H1 (cell line): ENCODE measurements around the gene PRIMPOL. TPM values are rescaled to one million over a fixed set of nuclear protein-coding genes. Genes with fewer than 3 reads are reported as not detected.

ENCODE experiments used
- CTCF ChIA-PET: fragments of 300-600 bp; sonication (Branson Sonifier 250); formaldehyde crosslinking; loops from one replicate; lab custom pipeline; 2021; ENCODE audit not compliant: partially characterized antibody; lab: Charles Lee
- POLR2A ChIA-PET: fragments of 300-600 bp; sonication (Branson Sonifier 250); formaldehyde crosslinking; loops from one replicate; lab custom pipeline; 2021; ENCODE audit warnings: inconsistent platforms; ENCODE audit not compliant: partially characterized antibody; lab: Charles Lee
- DNase-seq, 2 experiments: peaks; one replicate each; pipeline versions ENCODE4 v3.0.0 to v3.0.0-alpha.2; 2010 to 2022; ENCODE audit warnings: low spot score in 2 of 2, low read depth in 1 of 2, mixed read lengths in 1 of 2
- FAIRE-seq: peaks from 2 replicates; lab custom pipeline; 2011; peaks lifted over from hg19 to GRCh38; lab: Jason Lieb, UNC
- H2AFZ ChIP-seq: 2 replicates; pipeline ENCODE4 v1.8.1; 2012; ENCODE audit warnings: low read length, inconsistent platforms
- H2AK5ac ChIP-seq: 2 replicates; pipeline ENCODE4 v1.6.1; 2013; ENCODE audit warnings: low read depth, low read length
- H2BK120ac ChIP-seq: replicated peaks from 2 replicates; pipeline ENCODE3; 2013; ENCODE audit warnings: low read depth, low read length, inconsistent platforms
- H2BK12ac ChIP-seq: 2 replicates; pipeline ENCODE4 v1.6.1; 2013; ENCODE audit warnings: low read depth, low read length
- H2BK15ac ChIP-seq: 2 replicates; pipeline ENCODE4 v1.6.1; 2013; ENCODE audit warnings: low read length
- H2BK20ac ChIP-seq: 2 replicates; pipeline ENCODE4 v1.6.1; 2013; ENCODE audit warnings: low read length
- H2BK5ac ChIP-seq: 2 replicates; pipeline ENCODE4 v1.6.1; 2013; ENCODE audit warnings: low read depth, low read length
- H3K14ac ChIP-seq: 2 replicates; pipeline ENCODE4 v1.6.1; 2013; ENCODE audit warnings: inconsistent platforms; ENCODE audit not compliant: insufficient read length
- H3K18ac ChIP-seq: 2 replicates; pipeline ENCODE4 v1.6.1; 2013; ENCODE audit warnings: low read length; ENCODE audit errors: extremely low read depth
- H3K23ac ChIP-seq: 2 replicates; pipeline ENCODE4 v1.6.1; 2013; ENCODE audit warnings: inconsistent platforms; ENCODE audit not compliant: insufficient read length
- H3K23me2 ChIP-seq: 2 replicates; pipeline ENCODE4 v1.6.1; 2013; ENCODE audit warnings: low read depth, low read length
- H3K27ac ChIP-seq: 2 replicates; pipeline ENCODE4 v1.6.1; 2011; ENCODE audit warnings: low read depth, low read length, inconsistent platforms
- H3K27me3 ChIP-seq, 4 experiments: replicated peaks in 1 of 4; 1 replicate in 1 of 4; 2 replicates in 3 of 4; pipeline versions ENCODE4 v1.6.1 to v1.8.1; 2011 to 2013; ENCODE audit warnings: low read length in 3 of 4, mild to moderate bottlenecking in 3 of 4, inconsistent platforms in 2 of 4, mixed read lengths in 2 of 4, moderate library complexity in 1 of 4; ENCODE audit not compliant: control insufficient read depth in 3 of 4, insufficient read depth in 3 of 4; ENCODE audit errors: extremely low read depth in 1 of 4
- H3K36me3 ChIP-seq, 4 experiments: 2 replicates each; pipeline versions ENCODE4 v1.6.1 to v1.8.1; 2011 to 2013; ENCODE audit warnings: mild to moderate bottlenecking in 4 of 4, low read length in 3 of 4, moderate library complexity in 2 of 4, control low read depth in 1 of 4, inconsistent platforms in 1 of 4; ENCODE audit not compliant: insufficient read depth in 4 of 4, control insufficient read depth in 2 of 4
- H3K4ac ChIP-seq: replicated peaks from 2 replicates; pipeline ENCODE3; 2013; ENCODE audit warnings: low read length, low read depth, mixed read lengths, inconsistent platforms; ENCODE audit not compliant: insufficient read length
- H3K4me1 ChIP-seq, 4 experiments: replicated peaks in 1 of 4; 1 replicate in 1 of 4; 2 replicates in 3 of 4; pipeline versions ENCODE4 v1.6.1 to v1.8.1; 2011 to 2013; ENCODE audit warnings: low read length in 3 of 4, inconsistent platforms in 2 of 4, mixed read lengths in 1 of 4; ENCODE audit not compliant: insufficient read depth in 4 of 4, control insufficient read depth in 3 of 4
- H3K4me2 ChIP-seq, 2 experiments: 2 replicates each; pipeline versions ENCODE4 v1.6.1 to v1.8.1; 2011 to 2013; ENCODE audit warnings: low read depth in 2 of 2, low read length in 2 of 2, control low read depth in 1 of 2, inconsistent platforms in 1 of 2, mild to moderate bottlenecking in 1 of 2; ENCODE audit not compliant: insufficient read depth in 1 of 2
- H3K4me3 ChIP-seq, 4 experiments: fragments of 200-600, 300-600 bp in 1 of 4; sonication (generic), shearing (Covaris generic), sonication (Bioruptor Twin) in 1 of 4; 2 replicates each; pipeline versions ENCODE4 v1.5.1 to v1.8.1; 2011 to 2016; ENCODE audit warnings: low read length in 4 of 4, low read depth in 3 of 4, control low read depth in 2 of 4, inconsistent platforms in 2 of 4, mild to moderate bottlenecking in 2 of 4, mixed read lengths in 1 of 4, moderate library complexity in 1 of 4; ENCODE audit not compliant: insufficient read depth in 2 of 4; ENCODE audit errors: extremely low read depth in 1 of 4
- H3K56ac ChIP-seq: replicated peaks from 2 replicates; pipeline ENCODE3; 2013; ENCODE audit warnings: low read depth, mild to moderate bottlenecking, mixed read lengths, low read length, inconsistent platforms; ENCODE audit not compliant: insufficient read length
- H3K79me1 ChIP-seq: 2 replicates; pipeline ENCODE4 v1.6.1; 2013; ENCODE audit warnings: low read depth, low read length, control low read depth
- H3K79me2 ChIP-seq, 2 experiments: 2 replicates each; pipeline versions ENCODE4 v1.6.1 to v1.8.1; 2012 to 2013; ENCODE audit warnings: low read length in 2 of 2, mild to moderate bottlenecking in 2 of 2, inconsistent platforms in 1 of 2; ENCODE audit not compliant: insufficient read depth in 2 of 2, control insufficient read depth in 1 of 2
- H3K9ac ChIP-seq, 4 experiments: replicated peaks in 1 of 4; 1 replicate in 1 of 4; 2 replicates in 3 of 4; pipeline versions ENCODE4 v1.6.1 to v1.8.1; 2011 to 2013; ENCODE audit warnings: low read depth in 3 of 4, low read length in 3 of 4, control low read depth in 2 of 4, mild to moderate bottlenecking in 2 of 4, moderate library complexity in 2 of 4, inconsistent platforms in 1 of 4; ENCODE audit errors: extremely low read depth in 1 of 4
- H3K9me3 ChIP-seq, 2 experiments: 2 replicates each; pipeline versions ENCODE4 v1.6.1 to v1.8.1; 2012 to 2013; ENCODE audit warnings: mild to moderate bottlenecking in 2 of 2, moderate library complexity in 2 of 2, control low read depth in 1 of 2, inconsistent platforms in 1 of 2, low read depth in 1 of 2, low read length in 1 of 2, mixed read lengths in 1 of 2; ENCODE audit not compliant: insufficient read depth in 2 of 2
- H4K20me1 ChIP-seq, 2 experiments: replicated peaks in 1 of 2; 2 replicates each; pipeline versions ENCODE3 to v1.8.1; 2011 to 2013; ENCODE audit warnings: inconsistent platforms in 2 of 2, low read length in 2 of 2, mild to moderate bottlenecking in 1 of 2; ENCODE audit not compliant: insufficient read depth in 2 of 2, control insufficient read depth in 1 of 2
- H4K5ac ChIP-seq: 2 replicates; pipeline ENCODE4 v1.6.1; 2013; ENCODE audit warnings: low read length, low read depth, mixed read lengths, inconsistent platforms; ENCODE audit not compliant: insufficient read length
- H4K8ac ChIP-seq: 2 replicates; pipeline ENCODE4 v1.8.0; 2013; ENCODE audit warnings: mild to moderate bottlenecking, moderate library complexity, low read length, inconsistent platforms; ENCODE audit not compliant: insufficient read depth; ENCODE audit errors: extremely low read depth
- H4K91ac ChIP-seq: replicated peaks from 2 replicates; pipeline ENCODE3; 2013; ENCODE audit warnings: low read length, mixed read lengths, inconsistent platforms; ENCODE audit not compliant: insufficient read length
- SIRT6 ChIP-seq: IDR thresholded peaks from one replicate; pipeline ENCODE4 v1.7.1; 2012; ENCODE audit warnings: low read length, inconsistent platforms
- SP2 ChIP-seq: IDR thresholded peaks from 2 replicates; pipeline ENCODE4 v1.6.1; 2012; ENCODE audit warnings: mild to moderate bottlenecking, low read length, inconsistent platforms
- WGBS, 2 experiments: shearing (Covaris generic) in 1 of 2; methylation state at CpG; one replicate each; pipeline versions ENCODE4 v1.1.6 to v1.1.7; 2013 to 2015; ENCODE audit warnings: low lambda C conversion rate in 2 of 2, mixed read lengths in 2 of 2, inconsistent platforms in 1 of 2, low coverage in 1 of 2, missing lambda C conversion rate in 1 of 2; ENCODE audit not compliant: insufficient replicate concordance in 2 of 2, insufficient coverage in 1 of 2, insufficient read length in 1 of 2; ENCODE audit errors: extremely low coverage in 1 of 2, missing lambda C conversion rate in 1 of 2; 5-methylcytosine and 5-hydroxymethylcytosine counted together
- polyA plus RNA-seq, 7 experiments: library from polyadenylated mRNA; depleted of rRNA in 3 of 7; stranded (reverse) in 5 of 7; unstranded in 2 of 7; fragments of >200 nt in 5 of 7; fragments of 200-250 nt in 2 of 7; gene quantifications; 1 replicate in 5 of 7; 2 replicates in 1 of 7; 4 replicates in 1 of 7; pipeline versions ENCODE4 v1.2.1 to v1.2.3, GENCODE V29; 2011 to 2013; ENCODE audit warnings: missing spikeins in 2 of 7, mixed read lengths in 2 of 7
- total RNA-seq: library from RNA; stranded (reverse); fragmentation: NEBNext Ultra II Directional; extraction: Animal tissue kit (Norgen Biotek cat#: 25700); gene quantifications from 2 replicates; pipeline ENCODE4 v1.2.1, GENCODE V29; 2021
- TF ChIP-seq, protein P1 (sequence below): IDR thresholded peaks from 2 replicates; pipeline ENCODE4 v1.6.1; 2012; ENCODE audit warnings: inconsistent platforms
- TF ChIP-seq, protein P2 (sequence below): IDR thresholded peaks from 2 replicates; pipeline ENCODE4 v1.6.1; 2011; ENCODE audit warnings: low read depth, mild to moderate bottlenecking, low read length; ENCODE audit not compliant: insufficient read depth

PRIMPOL gene
- total and polyA plus RNA-seq, 2 of the 8 experiments (the other 6 are each of a cell fraction or from before 2014, with no cell fraction given) = 4.4 to 6.7 TPM

DNA sequence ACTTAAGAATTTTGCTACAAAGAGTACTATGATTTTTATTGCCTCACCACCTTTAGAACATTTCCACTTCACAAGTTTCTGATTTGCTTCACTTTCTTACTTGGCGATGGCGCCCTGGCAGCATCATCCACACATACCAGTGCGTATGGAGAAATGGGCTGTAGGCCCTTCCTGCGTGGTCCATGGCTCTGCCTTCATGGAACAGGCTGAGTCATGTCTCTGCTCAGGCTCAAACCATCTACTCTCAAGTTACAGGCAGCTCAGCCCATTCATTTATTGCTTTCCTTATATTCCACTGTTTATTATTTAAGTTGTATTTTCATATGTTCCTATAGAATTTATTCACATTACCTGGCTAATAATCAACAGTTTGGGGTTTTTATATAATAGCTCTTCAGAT, 21.4 kb upstream of the PRIMPOL start:
- H2BK12ac ChIP-seq = no peak overlapping the region
- peaks cover 0 to 23% (median 20%) of the 10 kb centered on the region in 4 experiments; a peak in 5 of 8 replicates for H3K36me3 ChIP-seq
- H2BK120ac ChIP-seq = no peak overlapping the region
- H2BK15ac ChIP-seq = 0 out of 2 replicates have a peak overlapping the region, but pooled peaks have one; percentile 13
- no peak overlapping the region for H2BK5ac ChIP-seq
- no peak overlapping the region for H4K8ac ChIP-seq
- H3K4ac ChIP-seq = no peak overlapping the region
- no peak overlapping the region for H3K4me2 ChIP-seq
- no peaks in the 10 kb centered on the region for H3K9me3 ChIP-seq
- no peak overlapping the region for H4K91ac ChIP-seq
- no peak overlapping the region for H3K56ac ChIP-seq
- no peak overlapping the region for H2BK20ac ChIP-seq
- no peaks in the 10 kb centered on the region for H3K79me1 ChIP-seq
- FAIRE-seq (no peak), DNase-seq (no peak)
- no peak overlapping the region for H3K23ac ChIP-seq
- H4K20me1 ChIP-seq = peaks cover 0 to 2% of the 10 kb centered on the region in 2 experiments
- WGBS, 2 experiments = 92% methylated on average over 4 of the region's 4 CpGs; no CpG with 5 or more reads in 1 of the 2 experiments
- no peaks in the 10 kb centered on the region for H3K23me2 ChIP-seq
- H3K4me1 ChIP-seq = peaks cover 2 to 15% (median 7%) of the 10 kb centered on the region in 4 experiments; a peak in 6 of 7 replicates
- H3K4me3 ChIP-seq = no peak overlapping the region
- H3K14ac ChIP-seq = no peak overlapping the region
- H3K79me2 ChIP-seq = no peaks in the 10 kb centered on the region
- no peak overlapping the region for H2AK5ac ChIP-seq
- H3K27me3 ChIP-seq = no peaks in the 10 kb centered on the region
- H3K9ac ChIP-seq = no peak overlapping the region
- ChIA-PET POLR2A (no interaction called here), CTCF (interaction anchor here (1.6 to 2.5 kb wide), 2 partner anchors 9 to 461 kb away, joined by 3 to 9 read pairs; no protein-coding TSS in a partner anchor)
- no peak overlapping the region for H4K5ac ChIP-seq
- H3K27ac ChIP-seq = no peak overlapping the region
- H3K18ac ChIP-seq = no peak overlapping the region
- no peak overlapping the region for H2AFZ ChIP-seq
- TF ChIP-seq, protein P1, sequence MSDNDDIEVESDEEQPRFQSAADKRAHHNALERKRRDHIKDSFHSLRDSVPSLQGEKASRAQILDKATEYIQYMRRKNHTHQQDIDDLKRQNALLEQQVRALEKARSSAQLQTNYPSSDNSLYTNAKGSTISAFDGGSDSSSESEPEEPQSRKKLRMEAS = no peak
- TF ChIP-seq SIRT6 (no peak), SP2 (no peak)
- TF ChIP-seq, protein P2, sequence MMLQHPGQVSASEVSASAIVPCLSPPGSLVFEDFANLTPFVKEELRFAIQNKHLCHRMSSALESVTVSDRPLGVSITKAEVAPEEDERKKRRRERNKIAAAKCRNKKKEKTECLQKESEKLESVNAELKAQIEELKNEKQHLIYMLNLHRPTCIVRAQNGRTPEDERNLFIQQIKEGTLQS = no peak
